Measurements from ENCODE around the gene MUSK. TPM values are rescaled to one million over a fixed set of nuclear protein-coding genes. Genes with fewer than 3 reads are reported as not detected.

The MUSK gene
- total and polyA plus RNA-seq, 2 experiments from 2014 or later = not detected

GRCh38 chr9:110619831-110620230 is 48.8 kb upstream of the MUSK start:
- Histone ChIP-seq H3K4me2 (no peak overlapping the region), H3F3A (replicated peaks; ENCODE audit: low read depth) (no peaks in the 10 kb centered on the region), H3K79me2 (replicated peaks; ENCODE audit: insufficient read depth) (no peaks in the 10 kb centered on the region), H3K9me2 (ENCODE audit: insufficient read depth) (no peaks in the 10 kb centered on the region), H3K27ac (ENCODE audit: low read depth) (no peak overlapping the region), H3K36me3 (ENCODE audit: insufficient read depth) (no peaks in the 10 kb centered on the region), H3K27me3 (ENCODE audit: insufficient read depth) (no peaks in the 10 kb centered on the region), H2AFZ (no peak overlapping the region), H3K4me1 (ENCODE audit: insufficient read depth) (0 out of 2 replicates have a peak, but pooled peaks cover 3% of the 10 kb centered on the region), H4K20me1 (replicated peaks; ENCODE audit: insufficient read depth) (no peaks in the 10 kb centered on the region), H3K4me3 (no peak overlapping the region)
- no peak for ATAC-seq
- no peak for DNase-seq (ENCODE audit: low spot score)
- H3K27ac Mint-ChIP-seq = no peak overlapping the region
- H3K36me3 Mint-ChIP-seq (ENCODE audit: low read depth) = no peaks in the 10 kb centered on the region
- H3K4me1 Mint-ChIP-seq = peaks cover 2% of the 10 kb centered on the region; the same call in 1 of the 3 replicates
- H3K27me3 Mint-ChIP-seq (ENCODE audit: insufficient read depth, low read depth, poor library complexity) = peaks cover 4% of the 10 kb centered on the region
- no peak overlapping the region for H3K4me3 Mint-ChIP-seq
- H3K9me3 Mint-ChIP-seq = no peaks in the 10 kb centered on the region
- TF ChIP-seq STAT1 (IDR thresholded peaks at IDR 0.05; ENCODE audit: unreplicated experiment) = no peak
- no peak for TF ChIP-seq EZH2phosphoT487 (IDR thresholded peaks at IDR 0.05; ENCODE audit: unreplicated experiment)
- TF ChIP-seq JUNB (IDR thresholded peaks at IDR 0.05; ENCODE audit: unreplicated experiment) = no peak
- no peak for TF ChIP-seq ZNF114 (CRISPR knock-in tag; IDR thresholded peaks at IDR 0.05)
- no peak for TF ChIP-seq CREB1 (CRISPR knock-in tag; IDR thresholded peaks at IDR 0.05; ENCODE audit: low read depth)
- TF ChIP-seq, protein P1, sequence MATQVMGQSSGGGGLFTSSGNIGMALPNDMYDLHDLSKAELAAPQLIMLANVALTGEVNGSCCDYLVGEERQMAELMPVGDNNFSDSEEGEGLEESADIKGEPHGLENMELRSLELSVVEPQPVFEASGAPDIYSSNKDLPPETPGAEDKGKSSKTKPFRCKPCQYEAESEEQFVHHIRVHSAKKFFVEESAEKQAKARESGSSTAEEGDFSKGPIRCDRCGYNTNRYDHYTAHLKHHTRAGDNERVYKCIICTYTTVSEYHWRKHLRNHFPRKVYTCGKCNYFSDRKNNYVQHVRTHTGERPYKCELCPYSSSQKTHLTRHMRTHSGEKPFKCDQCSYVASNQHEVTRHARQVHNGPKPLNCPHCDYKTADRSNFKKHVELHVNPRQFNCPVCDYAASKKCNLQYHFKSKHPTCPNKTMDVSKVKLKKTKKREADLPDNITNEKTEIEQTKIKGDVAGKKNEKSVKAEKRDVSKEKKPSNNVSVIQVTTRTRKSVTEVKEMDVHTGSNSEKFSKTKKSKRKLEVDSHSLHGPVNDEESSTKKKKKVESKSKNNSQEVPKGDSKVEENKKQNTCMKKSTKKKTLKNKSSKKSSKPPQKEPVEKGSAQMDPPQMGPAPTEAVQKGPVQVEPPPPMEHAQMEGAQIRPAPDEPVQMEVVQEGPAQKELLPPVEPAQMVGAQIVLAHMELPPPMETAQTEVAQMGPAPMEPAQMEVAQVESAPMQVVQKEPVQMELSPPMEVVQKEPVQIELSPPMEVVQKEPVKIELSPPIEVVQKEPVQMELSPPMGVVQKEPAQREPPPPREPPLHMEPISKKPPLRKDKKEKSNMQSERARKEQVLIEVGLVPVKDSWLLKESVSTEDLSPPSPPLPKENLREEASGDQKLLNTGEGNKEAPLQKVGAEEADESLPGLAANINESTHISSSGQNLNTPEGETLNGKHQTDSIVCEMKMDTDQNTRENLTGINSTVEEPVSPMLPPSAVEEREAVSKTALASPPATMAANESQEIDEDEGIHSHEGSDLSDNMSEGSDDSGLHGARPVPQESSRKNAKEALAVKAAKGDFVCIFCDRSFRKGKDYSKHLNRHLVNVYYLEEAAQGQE (IDR thresholded peaks at IDR 0.05; ENCODE audit: unreplicated experiment) = no peak
- TF ChIP-seq ZNF331 (CRISPR knock-in tag; IDR thresholded peaks at IDR 0.05; ENCODE audit: low read depth) = no peak
- no peak for TF ChIP-seq POLR2AphosphoS5 (IDR thresholded peaks at IDR 0.05; ENCODE audit: low read depth)
- TF ChIP-seq, protein P2, sequence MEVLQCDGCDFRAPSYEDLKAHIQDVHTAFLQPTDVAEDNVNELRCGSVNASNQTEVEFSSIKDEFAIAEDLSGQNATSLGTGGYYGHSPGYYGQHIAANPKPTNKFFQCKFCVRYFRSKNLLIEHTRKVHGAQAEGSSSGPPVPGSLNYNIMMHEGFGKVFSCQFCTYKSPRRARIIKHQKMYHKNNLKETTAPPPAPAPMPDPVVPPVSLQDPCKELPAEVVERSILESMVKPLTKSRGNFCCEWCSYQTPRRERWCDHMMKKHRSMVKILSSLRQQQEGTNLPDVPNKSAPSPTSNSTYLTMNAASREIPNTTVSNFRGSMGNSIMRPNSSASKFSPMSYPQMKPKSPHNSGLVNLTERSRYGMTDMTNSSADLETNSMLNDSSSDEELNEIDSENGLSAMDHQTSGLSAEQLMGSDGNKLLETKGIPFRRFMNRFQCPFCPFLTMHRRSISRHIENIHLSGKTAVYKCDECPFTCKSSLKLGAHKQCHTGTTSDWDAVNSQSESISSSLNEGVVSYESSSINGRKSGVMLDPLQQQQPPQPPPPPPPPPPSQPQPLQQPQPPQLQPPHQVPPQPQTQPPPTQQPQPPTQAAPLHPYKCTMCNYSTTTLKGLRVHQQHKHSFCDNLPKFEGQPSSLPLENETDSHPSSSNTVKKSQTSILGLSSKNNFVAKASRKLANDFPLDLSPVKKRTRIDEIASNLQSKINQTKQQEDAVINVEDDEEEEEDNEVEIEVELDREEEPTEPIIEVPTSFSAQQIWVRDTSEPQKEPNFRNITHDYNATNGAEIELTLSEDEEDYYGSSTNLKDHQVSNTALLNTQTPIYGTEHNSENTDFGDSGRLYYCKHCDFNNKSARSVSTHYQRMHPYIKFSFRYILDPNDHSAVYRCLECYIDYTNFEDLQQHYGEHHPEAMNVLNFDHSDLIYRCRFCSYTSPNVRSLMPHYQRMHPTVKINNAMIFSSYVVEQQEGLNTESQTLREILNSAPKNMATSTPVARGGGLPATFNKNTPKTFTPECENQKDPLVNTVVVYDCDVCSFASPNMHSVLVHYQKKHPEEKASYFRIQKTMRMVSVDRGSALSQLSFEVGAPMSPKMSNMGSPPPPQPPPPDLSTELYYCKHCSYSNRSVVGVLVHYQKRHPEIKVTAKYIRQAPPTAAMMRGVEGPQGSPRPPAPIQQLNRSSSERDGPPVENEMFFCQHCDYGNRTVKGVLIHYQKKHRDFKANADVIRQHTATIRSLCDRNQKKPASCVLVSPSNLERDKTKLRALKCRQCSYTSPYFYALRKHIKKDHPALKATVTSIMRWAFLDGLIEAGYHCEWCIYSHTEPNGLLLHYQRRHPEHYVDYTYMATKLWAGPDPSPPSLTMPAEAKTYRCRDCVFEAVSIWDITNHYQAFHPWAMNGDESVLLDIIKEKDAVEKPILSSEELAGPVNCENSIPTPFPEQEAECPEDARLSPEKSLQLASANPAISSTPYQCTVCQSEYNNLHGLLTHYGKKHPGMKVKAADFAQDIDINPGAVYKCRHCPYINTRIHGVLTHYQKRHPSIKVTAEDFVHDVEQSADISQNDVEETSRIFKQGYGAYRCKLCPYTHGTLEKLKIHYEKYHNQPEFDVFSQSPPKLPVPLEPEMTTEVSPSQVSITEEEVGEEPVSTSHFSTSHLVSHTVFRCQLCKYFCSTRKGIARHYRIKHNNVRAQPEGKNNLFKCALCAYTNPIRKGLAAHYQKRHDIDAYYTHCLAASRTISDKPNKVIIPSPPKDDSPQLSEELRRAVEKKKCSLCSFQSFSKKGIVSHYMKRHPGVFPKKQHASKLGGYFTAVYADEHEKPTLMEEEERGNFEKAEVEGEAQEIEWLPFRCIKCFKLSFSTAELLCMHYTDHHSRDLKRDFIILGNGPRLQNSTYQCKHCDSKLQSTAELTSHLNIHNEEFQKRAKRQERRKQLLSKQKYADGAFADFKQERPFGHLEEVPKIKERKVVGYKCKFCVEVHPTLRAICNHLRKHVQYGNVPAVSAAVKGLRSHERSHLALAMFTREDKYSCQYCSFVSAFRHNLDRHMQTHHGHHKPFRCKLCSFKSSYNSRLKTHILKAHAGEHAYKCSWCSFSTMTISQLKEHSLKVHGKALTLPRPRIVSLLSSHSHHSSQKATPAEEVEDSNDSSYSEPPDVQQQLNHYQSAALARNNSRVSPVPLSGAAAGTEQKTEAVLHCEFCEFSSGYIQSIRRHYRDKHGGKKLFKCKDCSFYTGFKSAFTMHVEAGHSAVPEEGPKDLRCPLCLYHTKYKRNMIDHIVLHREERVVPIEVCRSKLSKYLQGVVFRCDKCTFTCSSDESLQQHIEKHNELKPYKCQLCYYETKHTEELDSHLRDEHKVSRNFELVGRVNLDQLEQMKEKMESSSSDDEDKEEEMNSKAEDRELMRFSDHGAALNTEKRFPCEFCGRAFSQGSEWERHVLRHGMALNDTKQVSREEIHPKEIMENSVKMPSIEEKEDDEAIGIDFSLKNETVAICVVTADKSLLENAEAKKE (CRISPR knock-in tag; IDR thresholded peaks at IDR 0.05) = no peak
- TF ChIP-seq, protein P3, sequence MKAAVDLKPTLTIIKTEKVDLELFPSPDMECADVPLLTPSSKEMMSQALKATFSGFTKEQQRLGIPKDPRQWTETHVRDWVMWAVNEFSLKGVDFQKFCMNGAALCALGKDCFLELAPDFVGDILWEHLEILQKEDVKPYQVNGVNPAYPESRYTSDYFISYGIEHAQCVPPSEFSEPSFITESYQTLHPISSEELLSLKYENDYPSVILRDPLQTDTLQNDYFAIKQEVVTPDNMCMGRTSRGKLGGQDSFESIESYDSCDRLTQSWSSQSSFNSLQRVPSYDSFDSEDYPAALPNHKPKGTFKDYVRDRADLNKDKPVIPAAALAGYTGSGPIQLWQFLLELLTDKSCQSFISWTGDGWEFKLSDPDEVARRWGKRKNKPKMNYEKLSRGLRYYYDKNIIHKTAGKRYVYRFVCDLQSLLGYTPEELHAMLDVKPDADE (IDR thresholded peaks at IDR 0.05) = no peak

Measured in GM23338 (cell line).